ENCODE results near the gene ATP6V1F.
"Not testable (repeated sequence)": the region's sequence is repeated elsewhere in the genome, so short reads cannot be mapped to it uniquely, and the experiment has no call there.

Gene ATP6V1F

DNA sequence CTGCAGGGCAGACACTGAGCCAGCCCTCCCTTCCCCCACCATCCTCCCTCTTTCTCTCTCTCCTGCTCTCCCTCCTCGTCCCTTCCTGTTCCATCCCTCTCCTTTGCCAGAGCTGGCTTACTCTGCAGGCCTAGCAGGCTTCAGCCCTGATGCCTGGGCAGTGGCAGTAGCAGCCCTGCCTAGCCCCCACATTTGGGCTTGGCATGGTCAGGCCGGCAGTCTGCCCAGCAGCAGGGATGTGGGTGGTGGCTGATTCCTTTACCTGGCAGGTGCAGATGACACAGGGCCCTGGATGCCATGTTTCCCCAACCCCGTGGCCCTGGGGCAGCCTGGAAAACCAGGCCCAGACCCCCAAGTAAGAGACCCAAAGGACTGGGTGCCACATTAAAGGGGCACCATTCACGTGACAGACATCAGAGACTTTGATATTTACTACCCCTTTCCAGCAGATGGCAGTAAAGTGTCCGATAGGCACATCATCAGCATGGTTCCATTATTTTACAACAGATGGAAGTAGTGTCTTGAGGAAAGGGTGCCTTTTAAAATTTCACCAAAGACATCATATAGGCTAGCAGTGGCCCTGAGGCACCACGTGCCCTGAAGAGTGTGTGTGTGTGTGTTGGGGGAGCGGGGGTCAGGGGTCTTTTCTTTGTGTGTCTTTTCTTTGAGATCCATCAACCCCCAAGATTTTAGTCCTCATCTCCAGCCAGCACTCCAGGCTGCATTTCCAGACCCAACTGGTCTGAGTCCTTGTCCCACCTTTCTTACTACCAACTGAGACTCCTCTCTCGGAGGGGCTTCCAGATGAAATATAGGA is 41.9 kb downstream of the ATP6V1F start:
- peak; percentile 52 to 73 for DNase-seq

DNA sequence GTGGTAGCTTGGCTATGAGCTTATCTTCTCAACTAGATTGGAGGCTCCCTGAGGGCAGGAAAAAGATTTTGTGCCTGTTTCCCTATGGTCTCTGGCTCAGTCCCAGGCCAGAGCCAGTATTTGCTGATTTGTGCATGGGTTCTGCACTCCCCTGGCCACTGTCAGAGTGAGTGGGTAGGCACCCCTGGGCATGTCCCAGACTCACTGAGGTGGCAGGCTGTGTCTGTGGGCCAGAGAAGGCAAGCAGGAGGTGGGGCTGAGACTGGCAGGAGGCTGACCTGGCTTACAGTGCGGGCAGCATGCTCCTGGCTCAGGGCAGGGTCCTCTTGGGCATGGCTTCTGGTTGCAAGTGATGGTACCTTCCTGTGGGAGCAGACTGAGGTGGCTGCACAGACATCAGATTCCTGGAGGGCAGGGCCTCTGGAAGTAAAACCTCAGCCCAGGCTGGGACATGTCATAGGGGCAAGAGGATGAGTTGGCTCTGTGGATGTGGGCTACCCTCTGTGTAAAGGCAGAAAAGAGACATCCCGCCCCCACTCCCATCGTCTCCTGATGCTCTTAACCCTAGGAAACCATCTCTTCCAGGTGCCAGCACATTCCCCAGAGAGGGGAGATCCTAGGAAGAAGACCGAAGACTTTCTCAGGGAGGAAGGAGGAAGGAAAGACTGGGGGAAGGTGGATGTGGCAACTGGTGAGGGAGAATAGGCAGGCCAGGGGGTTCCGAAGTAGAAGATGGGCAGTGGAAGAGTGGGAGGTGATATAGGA is 43.5 kb downstream of the ATP6V1F start:
- no peak for DNase-seq

DNA sequence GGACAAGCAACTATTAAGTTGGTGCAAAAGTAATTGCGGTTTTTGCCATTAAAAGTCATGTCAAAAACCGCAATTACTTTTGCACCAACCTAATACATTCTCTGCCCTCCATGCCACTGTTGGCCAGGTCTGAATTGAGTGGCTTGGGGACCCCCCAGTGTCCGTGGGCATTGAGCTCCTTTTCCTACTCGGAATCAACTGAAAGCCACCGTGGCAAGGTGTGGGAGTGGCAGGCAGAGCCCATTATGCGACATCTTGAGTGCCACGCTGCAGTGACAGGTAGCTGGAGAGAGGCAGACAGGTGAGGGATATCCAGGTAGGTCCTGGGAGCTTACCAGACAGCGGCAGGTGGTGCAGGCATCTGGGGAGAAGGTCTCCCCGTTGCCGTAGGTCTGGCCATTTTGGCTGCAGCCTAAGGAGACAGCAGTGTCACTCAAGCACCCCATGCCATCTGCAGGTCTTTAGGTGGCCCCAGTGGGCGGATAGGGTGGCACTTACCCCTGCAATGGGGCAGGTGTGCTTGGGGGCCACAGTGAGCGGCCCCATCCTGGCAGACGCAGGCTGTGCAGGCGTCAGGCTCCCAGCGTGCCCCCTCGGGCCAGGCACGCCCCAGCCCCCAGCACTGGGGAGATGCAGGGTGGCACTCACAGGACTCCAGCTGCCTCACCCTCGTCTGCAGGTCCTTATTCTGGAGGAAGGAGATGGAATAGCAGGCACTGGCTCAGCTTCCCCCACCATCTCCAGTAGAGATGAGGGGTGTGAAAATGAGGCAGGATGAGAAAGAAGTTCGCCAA is 44.3 kb downstream of the ATP6V1F start:
- no peak for DNase-seq

DNA sequence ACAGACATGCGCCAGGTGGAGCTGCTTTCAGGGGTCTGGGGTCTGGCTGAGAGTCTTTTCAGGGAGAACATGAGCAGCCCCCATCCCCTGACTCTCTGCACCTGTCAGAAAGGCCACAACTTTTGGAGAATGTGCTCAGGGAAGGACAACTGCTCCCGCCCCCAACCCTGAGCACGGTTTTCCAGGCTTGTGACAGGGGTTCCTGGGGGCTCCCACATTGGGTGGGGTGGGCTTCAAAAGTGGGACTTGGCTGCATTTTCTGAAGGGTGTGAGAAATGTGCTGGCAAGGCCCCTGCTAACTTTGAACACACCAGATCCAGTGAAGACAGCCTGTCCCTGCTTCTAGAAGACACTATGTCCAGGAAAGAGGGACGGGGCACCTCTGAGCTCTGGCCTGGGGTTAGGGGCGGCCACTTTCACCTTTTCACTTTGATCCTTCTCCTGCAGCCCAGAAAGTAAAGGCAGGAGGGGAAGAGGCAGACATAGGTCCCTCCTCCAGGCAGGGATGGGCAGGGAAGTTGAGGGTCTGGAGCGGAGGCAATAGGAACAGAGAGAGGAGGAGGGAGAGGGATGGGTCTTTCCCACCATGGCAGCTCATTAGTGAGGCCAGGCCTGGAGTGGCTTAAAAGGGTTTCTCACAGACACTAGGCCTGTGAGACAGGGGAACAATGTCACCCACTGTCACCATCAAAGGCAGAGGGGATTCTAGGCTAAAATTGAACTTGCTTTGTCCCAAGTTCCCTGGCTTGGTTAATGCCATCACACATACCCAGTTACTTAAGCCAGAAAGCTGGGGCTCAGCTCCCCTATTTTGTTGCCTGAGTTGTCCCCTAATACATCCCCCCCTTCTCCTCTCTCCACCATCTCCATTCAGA is 46.3 kb downstream of the ATP6V1F start:
- no peak for DNase-seq

DNA sequence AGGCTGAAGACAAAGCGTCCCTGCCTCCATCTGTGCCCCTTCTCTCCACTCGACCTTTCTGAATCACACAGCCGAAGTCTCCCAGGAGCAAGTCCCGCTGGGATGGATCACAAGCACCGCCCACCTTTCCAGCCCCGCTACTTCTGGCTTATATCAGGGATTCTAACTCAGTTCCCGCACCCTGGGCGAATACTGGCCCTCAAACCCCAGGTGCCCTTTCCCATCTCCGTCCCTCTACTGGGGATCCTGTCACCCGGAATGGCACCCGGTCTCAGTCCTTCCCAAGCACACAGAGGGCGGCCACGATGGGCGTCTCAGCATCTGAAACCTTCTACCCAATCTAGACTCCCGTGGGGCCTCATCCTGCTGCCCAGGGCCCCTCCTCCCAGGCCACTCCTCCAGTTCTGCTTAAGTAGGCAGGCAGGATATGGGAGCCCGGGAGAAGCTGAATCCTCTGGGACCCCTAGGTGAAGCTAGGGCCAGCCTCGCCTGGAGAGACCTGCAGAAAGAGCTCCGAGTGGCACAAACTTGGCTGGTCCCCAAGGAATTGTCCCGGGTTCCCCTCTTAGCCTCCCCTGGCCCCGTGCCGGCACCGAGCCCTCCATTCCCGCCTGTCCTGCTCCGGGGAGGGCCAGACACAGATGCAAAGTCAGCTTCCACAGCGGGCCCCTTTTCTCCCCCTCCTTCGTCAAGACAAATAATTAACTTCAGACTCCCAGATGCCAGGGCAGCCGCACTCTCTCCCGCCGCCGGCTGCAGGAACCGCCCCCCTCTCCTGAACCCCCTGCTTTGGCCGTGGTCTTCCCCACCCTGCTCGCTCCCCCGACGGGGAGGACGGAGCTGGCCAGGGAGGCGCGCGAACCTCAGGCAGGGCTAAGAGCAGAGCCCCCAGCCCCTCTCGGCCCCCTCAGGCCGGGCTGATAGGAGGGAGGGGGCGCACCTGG is 47.2 kb downstream of the ATP6V1F start:
- peak; percentile 78 to 79 for DNase-seq

DNA sequence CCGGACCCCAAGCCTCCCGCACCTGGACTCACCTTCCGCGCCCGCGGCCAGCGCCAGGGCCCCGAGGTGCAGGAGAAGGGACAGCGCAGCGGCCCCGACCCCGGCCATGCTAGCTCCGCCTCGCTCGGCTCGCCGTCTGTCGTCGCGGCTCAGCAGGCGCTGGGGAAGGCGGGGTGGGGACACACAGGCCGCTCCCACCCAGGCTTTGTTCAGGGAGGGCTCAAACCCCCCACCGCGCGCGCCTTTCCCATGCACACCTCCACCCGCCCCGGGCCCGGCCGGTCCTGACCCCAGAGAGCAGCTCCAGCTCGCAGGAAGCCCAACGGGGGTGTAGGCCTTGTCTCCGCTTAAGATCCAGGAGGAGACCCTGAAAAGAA is 47.9 kb downstream of the ATP6V1F start, which contains the start of gene KCP:
KCP (minus strand) TSS at position 141 of the 377 bp plus-strand sequence; CDS start at position 108, 33 bp downstream.
- peak in 1 of 2 experiments; percentile 15 for DNase-seq

DNA sequence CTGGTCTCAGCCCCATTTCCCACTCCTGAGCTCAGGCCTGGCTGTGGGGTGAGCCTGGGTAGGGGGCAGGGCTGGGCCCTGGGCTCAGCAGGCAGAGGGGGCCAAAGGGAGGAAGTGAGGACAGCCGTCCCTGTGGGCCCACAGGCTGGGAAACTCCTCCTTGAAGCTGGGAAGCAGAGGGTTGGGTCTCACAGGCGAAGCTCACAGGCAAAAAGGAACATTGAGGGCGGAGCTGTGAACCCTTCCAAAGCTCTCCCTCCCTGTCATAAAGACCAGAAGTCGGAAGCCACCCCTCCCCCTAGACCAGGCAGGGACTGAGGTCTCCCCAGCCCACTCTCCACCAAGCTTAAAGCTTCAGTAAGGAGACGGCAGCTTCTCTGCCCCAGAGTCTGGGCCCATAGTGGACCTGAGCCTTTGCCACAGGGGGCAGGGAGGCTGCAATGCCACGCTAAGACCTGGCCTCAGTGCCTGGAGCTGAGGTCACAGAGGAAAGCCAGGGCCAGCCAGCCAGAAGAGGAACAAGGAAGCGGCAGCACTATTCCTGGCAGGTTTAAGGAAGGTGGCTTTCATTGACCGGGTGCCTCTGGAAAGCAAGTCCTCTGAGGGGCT is 48.9 kb downstream of the ATP6V1F start:
- DNase-seq, result no peak

DNA sequence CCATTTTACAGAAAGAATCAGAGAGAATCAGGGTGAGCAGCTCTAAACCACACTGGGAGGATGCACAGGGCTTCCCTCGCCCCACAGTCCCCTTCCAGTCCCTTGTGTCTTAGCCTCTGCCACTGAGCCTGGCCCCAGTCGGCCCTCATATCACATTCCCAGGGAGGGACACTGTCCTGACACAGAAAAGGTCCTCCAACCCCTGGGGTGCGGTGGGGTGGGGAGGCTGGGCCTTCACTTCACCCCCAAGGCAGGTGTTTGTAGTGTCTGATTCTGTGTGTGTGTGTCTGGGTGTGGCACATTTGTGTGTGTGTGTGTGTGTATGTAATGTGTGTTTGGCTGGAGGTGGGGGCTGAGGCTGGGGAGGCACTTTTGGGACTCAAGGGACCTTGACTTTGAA is 49.6 kb downstream of the ATP6V1F start:
- DNase-seq, result no peak

DNA sequence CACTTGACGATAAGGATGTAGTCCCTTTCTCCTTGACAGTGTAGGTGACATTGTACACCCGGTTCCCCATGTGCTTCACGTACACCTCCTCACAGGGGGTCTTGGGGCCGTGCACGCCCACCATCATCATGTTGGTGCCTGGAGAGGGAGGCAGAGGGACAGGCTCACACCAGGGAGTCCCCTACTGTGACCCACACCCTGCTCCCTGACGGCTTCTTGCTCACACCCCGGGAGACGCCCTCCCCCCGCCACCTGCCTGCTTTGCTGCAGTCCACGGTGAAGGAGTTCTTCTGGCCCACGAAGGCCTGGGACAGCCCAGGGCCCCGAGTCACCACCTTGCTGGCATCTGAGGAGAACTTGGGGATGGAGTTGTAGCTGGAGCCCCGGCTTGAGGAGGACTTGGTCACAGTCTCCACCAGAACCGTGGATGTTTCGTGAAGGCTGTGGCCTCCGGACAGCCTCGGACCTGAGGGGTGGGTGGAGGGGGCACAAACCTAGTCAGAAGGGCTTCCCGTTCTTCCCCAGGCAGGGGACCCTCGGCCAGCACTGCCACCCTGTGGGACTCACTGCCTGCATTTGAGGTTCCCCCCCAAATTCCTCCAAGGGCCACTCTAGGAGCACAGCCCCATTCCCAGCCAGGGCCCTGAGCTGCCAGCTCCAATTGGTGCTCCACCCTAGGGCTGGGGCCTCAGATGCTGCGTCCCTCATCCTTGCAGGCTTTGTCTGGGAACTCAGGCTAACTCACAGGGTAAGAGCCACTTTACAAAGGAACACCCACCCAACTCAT is 50.2 kb downstream of the ATP6V1F start:
- DNase-seq, result not testable (repeated sequence)

DNA sequence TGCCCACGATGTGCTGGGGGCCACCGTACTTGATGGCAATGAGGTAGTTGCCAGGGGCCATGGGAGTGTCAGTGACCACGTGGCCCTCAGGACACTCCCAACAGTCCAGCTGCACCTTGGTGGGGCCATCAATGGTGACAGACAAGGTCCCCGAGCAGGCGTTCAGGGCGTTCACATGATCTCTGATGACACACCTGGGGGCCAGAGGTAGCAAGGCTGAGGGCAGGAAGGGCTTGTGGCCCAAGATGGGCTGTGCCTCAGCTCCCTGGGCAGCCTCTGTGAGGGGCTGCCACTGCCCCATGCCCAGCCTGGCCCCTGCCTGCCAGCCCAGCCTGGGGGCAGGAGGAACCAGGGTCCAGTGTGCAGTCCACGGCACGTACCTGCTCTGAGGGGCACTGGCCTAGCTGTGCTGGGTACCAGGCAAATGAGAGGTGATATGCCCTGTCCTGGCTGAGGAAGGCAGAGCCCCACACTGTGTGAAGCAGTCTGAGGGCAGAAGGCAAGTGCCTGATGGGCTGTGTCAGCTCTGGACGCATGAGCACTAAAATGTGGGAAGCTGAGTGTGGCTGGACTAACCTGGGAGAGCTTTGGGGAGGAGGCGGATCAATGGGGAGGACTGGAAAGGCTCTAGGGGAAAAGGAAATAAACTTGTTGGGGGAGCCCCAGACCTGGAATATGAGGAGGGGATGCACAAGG is 51.4 kb downstream of the ATP6V1F start:
- no peak for DNase-seq

DNA sequence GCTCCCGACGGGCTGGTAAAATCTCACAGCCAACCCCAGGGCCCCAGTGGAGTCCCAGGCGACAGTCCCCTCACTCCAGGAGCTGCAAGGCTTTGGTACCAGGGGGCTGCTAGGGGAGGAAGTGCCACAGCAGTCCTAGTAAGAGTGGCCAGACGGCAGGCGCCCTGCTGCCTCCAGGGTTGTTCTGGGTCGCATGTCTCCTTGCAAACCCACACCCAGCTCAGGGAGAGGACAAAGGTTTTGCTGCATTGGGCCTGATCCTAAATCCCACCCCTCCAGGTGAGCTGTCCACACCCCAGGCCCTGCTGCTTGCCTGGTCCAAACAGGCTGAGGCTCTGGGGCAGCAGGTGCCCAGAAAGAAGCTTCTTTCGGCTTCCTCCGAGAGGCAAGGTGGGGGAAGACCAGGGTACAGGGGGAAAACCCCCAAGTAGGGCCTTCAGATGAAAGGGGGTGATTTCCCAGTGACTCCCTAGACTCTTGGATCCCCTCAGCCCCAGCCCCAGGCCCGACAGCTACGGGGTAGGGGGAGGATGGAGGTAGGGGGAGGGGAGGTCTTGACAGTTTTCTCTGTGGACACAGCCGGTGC is 52.0 kb downstream of the ATP6V1F start:
- peak in 1 of 2 experiments; percentile 9 for DNase-seq

DNA sequence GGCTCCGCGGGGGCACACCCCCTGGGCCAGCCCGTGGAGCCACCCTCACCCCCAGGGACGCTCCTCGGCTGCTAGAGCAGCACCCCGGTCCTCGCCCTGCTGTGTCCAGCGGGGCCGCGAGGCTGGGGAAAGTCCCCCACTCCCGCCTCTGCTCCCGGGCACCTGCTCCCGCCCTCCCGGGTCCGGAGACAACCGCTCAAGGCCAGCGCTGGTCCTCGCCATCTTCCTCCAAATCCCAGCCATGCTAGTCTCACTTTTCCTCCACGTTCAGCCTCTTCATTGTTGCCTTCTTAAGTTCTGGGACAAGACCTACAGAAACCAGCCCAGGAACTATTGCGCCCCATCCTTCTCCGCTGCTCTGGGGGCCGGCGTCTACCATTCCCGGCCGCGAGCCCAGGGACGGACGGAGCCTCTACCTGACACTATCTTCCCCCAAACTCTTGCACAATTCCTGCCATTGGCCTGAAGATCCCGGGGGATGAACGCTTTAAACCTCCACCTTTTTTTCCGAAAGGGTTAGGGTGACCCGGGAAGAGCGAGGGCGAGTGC is 52.7 kb downstream of the ATP6V1F start:
- DNase-seq, result no peak
